Peyer's patch (tissue), 4 donors: ENCODE data around the gene CDC14A.

ENCODE experiments used
- POLR2A ChIP-seq, 2 donors: fragments of 450-650 bp; IDR thresholded peaks; one replicate each; pipeline ENCODE4 v1.5.1; 2017; ENCODE audit warnings: antibody characterized with exemption in 2 of 2, mild to moderate bottlenecking in 2 of 2, moderate library complexity in 2 of 2
- TF ChIP-seq, protein P1 (sequence below), 6 experiments: fragments of 450-650 bp in 4 of 6; fragments of 200-600 bp in 2 of 6; sonication (generic) in 1 of 6; IDR thresholded peaks; one replicate each; pipeline ENCODE4 v1.5.1; 2017 to 2019; ENCODE audit warnings: antibody characterized with exemption in 6 of 6, mild to moderate bottlenecking in 3 of 6, moderate library complexity in 1 of 6

GRCh38 chr1:100430325-100430756 is 78.0 kb downstream of the CDC14A start:
- TF ChIP-seq, protein P1, sequence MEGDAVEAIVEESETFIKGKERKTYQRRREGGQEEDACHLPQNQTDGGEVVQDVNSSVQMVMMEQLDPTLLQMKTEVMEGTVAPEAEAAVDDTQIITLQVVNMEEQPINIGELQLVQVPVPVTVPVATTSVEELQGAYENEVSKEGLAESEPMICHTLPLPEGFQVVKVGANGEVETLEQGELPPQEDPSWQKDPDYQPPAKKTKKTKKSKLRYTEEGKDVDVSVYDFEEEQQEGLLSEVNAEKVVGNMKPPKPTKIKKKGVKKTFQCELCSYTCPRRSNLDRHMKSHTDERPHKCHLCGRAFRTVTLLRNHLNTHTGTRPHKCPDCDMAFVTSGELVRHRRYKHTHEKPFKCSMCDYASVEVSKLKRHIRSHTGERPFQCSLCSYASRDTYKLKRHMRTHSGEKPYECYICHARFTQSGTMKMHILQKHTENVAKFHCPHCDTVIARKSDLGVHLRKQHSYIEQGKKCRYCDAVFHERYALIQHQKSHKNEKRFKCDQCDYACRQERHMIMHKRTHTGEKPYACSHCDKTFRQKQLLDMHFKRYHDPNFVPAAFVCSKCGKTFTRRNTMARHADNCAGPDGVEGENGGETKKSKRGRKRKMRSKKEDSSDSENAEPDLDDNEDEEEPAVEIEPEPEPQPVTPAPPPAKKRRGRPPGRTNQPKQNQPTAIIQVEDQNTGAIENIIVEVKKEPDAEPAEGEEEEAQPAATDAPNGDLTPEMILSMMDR (IDR thresholded peaks at IDR 0.05) = no peak
- TF ChIP-seq POLR2A (IDR thresholded peaks at IDR 0.05) = no peak
